Measurements from ENCODE around the gene ARHGEF28.

Gene ARHGEF28

DNA sequence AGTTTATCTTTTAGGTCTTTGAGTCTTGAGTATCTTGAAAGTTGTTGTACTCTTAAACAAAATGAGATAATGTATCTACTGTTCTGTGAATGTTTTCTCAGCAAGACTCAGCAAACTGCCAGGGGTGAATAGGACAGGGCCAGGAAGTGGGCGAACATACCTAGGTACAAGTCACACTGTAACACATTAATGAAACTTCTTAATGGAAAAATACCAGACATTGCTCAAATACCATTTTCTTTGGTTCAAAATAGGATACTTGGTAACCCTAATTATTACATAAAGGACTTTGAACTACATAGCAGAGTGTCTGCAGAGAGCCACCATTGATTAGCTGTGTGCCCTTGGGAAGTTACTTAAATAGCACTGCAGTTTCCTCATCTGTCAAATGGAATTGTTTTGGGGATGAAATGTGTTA, 197.5 kb downstream of the ARHGEF28 start:
- Mint-ChIP-seq H3K36me3 (no peaks in the 10 kb centered on the region), H3K27me3 (peaks cover under 1% of the 10 kb centered on the region), H3K4me3 (no peak overlapping the region), H3K27ac (no peak overlapping the region), H3K4me1 (ENCODE audit: low read depth) (no peaks in the 10 kb centered on the region), H3K9me3 (ENCODE audit: low read depth) (no peaks in the 10 kb centered on the region)

DNA sequence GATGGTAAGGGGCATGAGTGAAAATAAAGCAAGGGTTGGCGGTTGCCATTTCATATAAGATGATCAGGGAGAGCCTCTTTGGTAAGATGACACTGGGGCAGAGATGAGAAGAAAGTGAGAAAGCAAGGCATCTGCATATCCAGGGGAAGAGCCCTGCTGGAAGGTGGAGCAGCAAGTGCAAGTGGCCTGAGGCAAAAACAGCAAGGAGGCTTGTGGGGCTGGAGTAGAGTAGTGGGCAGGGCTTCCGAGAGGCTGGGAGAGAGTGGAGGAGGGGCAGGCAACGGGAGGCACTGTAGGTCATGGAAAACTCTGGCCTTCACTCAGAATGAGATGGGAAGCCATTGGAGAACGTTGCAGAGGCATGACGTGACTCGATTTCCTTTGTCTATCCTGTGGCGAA, 199.2 kb downstream of the ARHGEF28 start:
- Mint-ChIP-seq H3K4me1 (ENCODE audit: low read depth) (no peaks in the 10 kb centered on the region), H3K9me3 (ENCODE audit: low read depth) (no peaks in the 10 kb centered on the region), H3K27ac (no peak overlapping the region), H3K27me3 (peaks cover 2% of the 10 kb centered on the region), H3K36me3 (no peaks in the 10 kb centered on the region), H3K4me3 (no peak overlapping the region)

DNA sequence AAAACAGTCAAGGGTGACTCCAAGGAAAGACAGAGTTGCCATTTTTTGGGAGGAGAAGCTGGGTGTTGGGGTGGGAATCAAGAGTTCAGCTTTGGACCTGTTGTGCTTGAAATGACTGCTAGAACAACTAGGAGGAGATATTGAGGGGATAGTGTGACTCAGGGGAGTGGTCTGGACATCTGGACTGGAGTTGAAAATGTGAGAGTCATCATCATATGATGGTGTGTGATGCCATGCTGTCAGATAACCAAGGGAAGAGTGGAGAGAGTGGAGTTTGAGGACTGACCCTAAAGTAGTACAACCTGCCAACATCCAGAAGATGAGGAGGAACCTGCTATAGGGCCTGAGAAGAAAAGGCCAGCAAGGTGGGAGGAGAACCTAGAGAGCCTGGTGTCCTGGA, 199.7 kb downstream of the ARHGEF28 start:
- Mint-ChIP-seq H3K4me3 (no peak overlapping the region), H3K9me3 (ENCODE audit: low read depth) (no peaks in the 10 kb centered on the region), H3K4me1 (ENCODE audit: low read depth) (no peaks in the 10 kb centered on the region), H3K27ac (no peak overlapping the region), H3K27me3 (peaks cover 2% of the 10 kb centered on the region), H3K36me3 (no peaks in the 10 kb centered on the region)

DNA sequence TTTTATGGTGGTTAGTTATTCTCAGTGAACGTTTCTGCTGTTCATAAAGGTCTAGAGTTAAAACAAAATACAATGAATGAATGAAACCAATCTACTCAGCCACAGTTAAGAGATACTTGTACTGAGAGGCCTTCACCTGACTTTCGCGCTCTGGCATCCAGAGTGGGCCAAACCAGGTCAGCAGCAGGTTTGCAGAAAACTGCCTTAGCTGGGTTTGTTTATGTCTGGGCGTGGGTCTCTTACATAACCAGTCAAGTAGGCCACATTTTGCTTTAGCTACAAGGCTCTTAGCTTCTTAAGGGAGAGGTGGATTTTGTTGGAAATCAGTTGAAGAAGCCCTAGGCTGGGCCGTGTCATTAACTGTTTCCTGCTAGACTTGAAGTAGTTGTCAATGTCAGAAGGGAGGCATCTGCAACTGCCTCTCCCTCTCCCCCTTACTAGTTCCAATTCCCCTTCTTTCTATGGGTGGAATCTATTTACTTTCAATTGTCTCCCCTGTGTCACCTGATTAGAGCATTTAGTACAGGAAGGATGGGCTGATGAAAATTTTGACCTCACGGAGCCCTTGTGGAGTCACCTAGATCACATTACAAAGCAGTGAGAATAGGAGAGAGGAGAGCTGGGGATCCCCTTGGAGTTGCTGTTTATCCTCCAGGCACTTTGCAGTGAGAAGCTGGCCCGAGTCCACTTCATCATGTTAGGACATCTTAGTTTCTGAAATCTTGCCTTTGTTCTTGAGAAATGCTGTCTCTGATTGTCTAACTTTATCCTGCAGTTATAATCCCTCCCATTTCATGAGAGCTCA, 200.5 kb downstream of the ARHGEF28 start:
- H3K4me3 Mint-ChIP-seq = no peak overlapping the region
- no peak overlapping the region for H3K27ac Mint-ChIP-seq
- H3K27me3 Mint-ChIP-seq = peaks cover 2% of the 10 kb centered on the region
- no peaks in the 10 kb centered on the region for H3K4me1 Mint-ChIP-seq (ENCODE audit: low read depth)
- no peaks in the 10 kb centered on the region for H3K36me3 Mint-ChIP-seq
- no peaks in the 10 kb centered on the region for H3K9me3 Mint-ChIP-seq (ENCODE audit: low read depth)

DNA sequence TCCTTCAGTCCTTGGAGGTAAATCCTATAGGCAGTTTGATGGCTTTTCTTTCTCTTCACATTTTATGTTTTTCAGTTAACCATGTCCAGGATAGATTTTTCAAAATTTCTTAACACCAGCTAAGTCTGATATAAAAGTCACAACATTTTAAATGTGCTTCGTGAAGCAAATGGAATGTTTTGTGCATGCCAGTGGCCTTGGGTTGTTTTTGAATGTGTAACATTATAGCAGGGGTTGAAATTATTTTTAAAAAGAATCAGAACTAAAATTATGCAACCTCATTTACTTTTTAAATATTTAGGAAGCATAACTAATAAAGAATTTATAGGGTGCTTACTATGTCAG, 201.1 kb downstream of the ARHGEF28 start:
- H3K27me3 Mint-ChIP-seq = peaks cover 2% of the 10 kb centered on the region
- no peaks in the 10 kb centered on the region for H3K36me3 Mint-ChIP-seq
- H3K4me1 Mint-ChIP-seq (ENCODE audit: low read depth) = no peaks in the 10 kb centered on the region
- no peak overlapping the region for H3K4me3 Mint-ChIP-seq
- H3K9me3 Mint-ChIP-seq (ENCODE audit: low read depth) = no peaks in the 10 kb centered on the region
- no peak overlapping the region for H3K27ac Mint-ChIP-seq

- Mint-ChIP-seq H3K36me3 (no peaks in the 10 kb centered on the region), H3K4me1 (ENCODE audit: low read depth) (no peaks in the 10 kb centered on the region), H3K27ac (no peak overlapping the region), H3K9me3 (ENCODE audit: low read depth) (no peaks in the 10 kb centered on the region), H3K27me3 (peaks cover 2% of the 10 kb centered on the region), H3K4me3 (no peak overlapping the region)
Measured at GRCh38 chr5:73828465-73828864, 202.5 kb downstream of the ARHGEF28 start.

DNA sequence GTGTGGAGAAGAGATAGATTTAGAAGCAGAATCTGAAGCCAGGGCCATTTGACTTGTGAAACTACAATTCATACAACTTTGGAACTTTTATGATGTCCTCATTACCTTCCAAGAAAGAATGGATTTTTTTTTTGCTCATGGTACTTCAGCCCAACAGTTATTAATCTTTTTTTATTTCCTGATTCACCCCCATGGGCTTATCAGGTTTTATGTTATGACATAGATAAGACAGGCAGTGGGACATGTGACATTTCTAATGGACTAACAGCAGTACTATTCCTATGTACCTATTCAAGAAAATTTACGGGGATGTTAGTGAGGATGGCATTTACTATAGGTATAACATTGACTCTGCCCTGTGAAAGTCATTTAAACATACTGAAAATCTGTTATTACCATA, 204.7 kb downstream of the ARHGEF28 start:
- Mint-ChIP-seq H3K9me3 (ENCODE audit: low read depth) (no peaks in the 10 kb centered on the region), H3K4me3 (no peak overlapping the region), H3K27me3 (peaks cover 5% of the 10 kb centered on the region), H3K36me3 (no peaks in the 10 kb centered on the region), H3K4me1 (ENCODE audit: low read depth) (no peaks in the 10 kb centered on the region), H3K27ac (no peak overlapping the region)

DNA sequence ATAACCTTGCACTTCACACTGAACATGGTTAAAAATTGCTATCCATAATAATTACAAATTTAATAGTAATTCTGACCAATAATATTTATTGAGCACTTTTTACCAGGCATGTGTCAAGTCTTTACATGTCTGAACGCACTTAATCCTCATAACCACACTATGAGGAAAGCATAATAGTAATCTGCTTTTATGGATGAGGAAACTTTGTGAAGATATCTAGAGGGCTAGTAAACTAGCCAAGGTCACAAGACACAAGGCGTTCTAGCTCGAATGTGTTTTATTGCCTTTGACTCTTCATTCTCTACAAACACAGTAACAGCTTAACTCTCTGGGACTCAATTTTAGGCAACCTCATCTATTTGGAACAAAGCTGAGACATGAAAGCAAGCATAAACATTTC, 205.1 kb downstream of the ARHGEF28 start:
- no peak overlapping the region for H3K4me3 Mint-ChIP-seq
- no peaks in the 10 kb centered on the region for H3K36me3 Mint-ChIP-seq
- H3K27me3 Mint-ChIP-seq = peaks cover 9% of the 10 kb centered on the region
- no peak overlapping the region for H3K27ac Mint-ChIP-seq
- H3K9me3 Mint-ChIP-seq (ENCODE audit: low read depth) = no peaks in the 10 kb centered on the region
- no peaks in the 10 kb centered on the region for H3K4me1 Mint-ChIP-seq (ENCODE audit: low read depth)

- peaks cover 4% of the 10 kb centered on the region for H3K9me3 Mint-ChIP-seq (ENCODE audit: low read depth)
- no peak overlapping the region for H3K27ac Mint-ChIP-seq
- H3K4me1 Mint-ChIP-seq (ENCODE audit: low read depth) = no peaks in the 10 kb centered on the region
- H3K36me3 Mint-ChIP-seq = no peaks in the 10 kb centered on the region
- peaks cover 12% of the 10 kb centered on the region for H3K27me3 Mint-ChIP-seq
- no peak overlapping the region for H3K4me3 Mint-ChIP-seq
Measured at GRCh38 chr5:73834693-73835092, 208.7 kb downstream of the ARHGEF28 start.

DNA sequence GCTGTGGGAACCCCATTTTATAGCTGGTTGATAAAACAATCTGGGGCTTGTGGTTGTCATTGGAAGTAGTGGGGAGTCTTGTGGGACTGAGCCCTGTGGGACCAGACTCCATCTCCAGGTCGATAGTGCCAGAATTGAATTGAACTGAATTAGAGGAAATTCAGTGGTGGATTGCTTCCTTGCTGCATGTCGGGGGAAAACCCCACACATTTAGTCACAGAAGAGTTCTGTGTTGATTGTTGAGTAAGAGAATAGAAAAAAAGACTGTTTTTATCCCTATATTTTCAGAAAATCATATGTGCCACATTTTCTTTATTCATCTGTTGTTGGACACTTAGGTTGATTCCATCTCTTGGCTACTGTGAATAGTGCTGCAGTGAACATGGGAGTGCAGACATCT, 209.7 kb downstream of the ARHGEF28 start:
- Mint-ChIP-seq H3K9me3 (ENCODE audit: low read depth) (peaks cover 4% of the 10 kb centered on the region), H3K27ac (no peak overlapping the region), H3K36me3 (no peaks in the 10 kb centered on the region), H3K27me3 (peaks cover 13% of the 10 kb centered on the region), H3K4me1 (ENCODE audit: low read depth) (no peaks in the 10 kb centered on the region), H3K4me3 (no peak overlapping the region)

DNA sequence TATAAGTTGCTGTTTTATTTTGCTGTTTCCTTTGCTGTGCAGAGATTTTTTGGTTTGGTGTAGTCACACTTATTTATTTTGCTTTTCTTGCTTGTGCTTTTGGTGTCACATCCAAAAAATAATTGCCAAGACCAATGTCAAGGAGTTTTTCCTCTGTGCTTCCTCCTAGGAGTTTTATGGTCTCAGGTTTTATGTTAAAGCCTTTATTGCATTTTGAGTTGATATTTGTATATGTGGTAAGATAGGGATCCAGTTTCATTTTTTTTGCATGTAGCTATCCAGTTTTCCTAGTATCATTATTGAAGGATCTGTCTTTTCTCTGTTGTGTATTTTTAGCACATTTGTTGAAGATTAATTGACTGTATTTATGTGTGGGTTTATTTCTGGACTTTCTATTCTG, 210.6 kb downstream of the ARHGEF28 start:
- no peak overlapping the region for H3K4me3 Mint-ChIP-seq
- no peaks in the 10 kb centered on the region for H3K4me1 Mint-ChIP-seq (ENCODE audit: low read depth)
- no peaks in the 10 kb centered on the region for H3K36me3 Mint-ChIP-seq
- H3K27ac Mint-ChIP-seq = no peak overlapping the region
- H3K27me3 Mint-ChIP-seq = peaks cover 14% of the 10 kb centered on the region
- peaks cover 4% of the 10 kb centered on the region for H3K9me3 Mint-ChIP-seq (ENCODE audit: low read depth)

DNA sequence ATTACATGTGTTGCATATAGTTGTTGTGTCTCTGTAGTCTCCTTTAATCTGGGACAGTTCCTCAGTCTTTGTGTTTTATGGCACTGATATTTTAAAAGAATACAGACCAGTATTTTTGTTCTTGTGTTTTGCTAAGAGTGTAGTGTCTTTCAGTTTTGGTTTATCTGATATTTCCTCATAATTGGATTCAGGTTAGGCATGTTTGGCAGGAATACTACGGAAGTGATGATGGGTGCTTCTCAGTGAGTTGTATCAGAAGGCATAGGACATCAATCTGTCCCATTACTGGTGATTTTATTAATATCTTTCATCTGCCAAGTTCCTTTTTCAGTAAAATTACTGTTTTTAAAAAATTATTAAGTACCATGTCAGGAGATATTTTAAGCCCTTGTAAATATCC, 212.9 kb downstream of the ARHGEF28 start:
- Mint-ChIP-seq H3K27me3 (peaks cover 14% of the 10 kb centered on the region), H3K4me1 (ENCODE audit: low read depth) (no peaks in the 10 kb centered on the region), H3K27ac (no peak overlapping the region)

GRCh38 chr5:73841641-73842040, 215.6 kb downstream of the ARHGEF28 start:
- no peak overlapping the region for H3K27ac Mint-ChIP-seq
- peaks cover 7% of the 10 kb centered on the region for H3K27me3 Mint-ChIP-seq
- peaks cover 4% of the 10 kb centered on the region for H3K9me3 Mint-ChIP-seq (ENCODE audit: low read depth)

More for the DNA sequence above, 212.9 kb downstream of the ARHGEF28 start:
- Mint-ChIP-seq H3K4me3 (no peak overlapping the region), H3K9me3 (ENCODE audit: low read depth) (peaks cover 4% of the 10 kb centered on the region), H3K36me3 (no peaks in the 10 kb centered on the region)

GRCh38 chr5:73844165-73844564, 218.2 kb downstream of the ARHGEF28 start:
- Mint-ChIP-seq H3K36me3 (no peaks in the 10 kb centered on the region), H3K27me3 (peaks cover 4% of the 10 kb centered on the region), H3K27ac (no peak overlapping the region), H3K4me3 (no peak overlapping the region), H3K9me3 (ENCODE audit: low read depth) (no peaks in the 10 kb centered on the region), H3K4me1 (ENCODE audit: low read depth) (no peaks in the 10 kb centered on the region)

More at GRCh38 chr5:73841641-73842040, 215.6 kb downstream of the ARHGEF28 start:
- no peaks in the 10 kb centered on the region for H3K4me1 Mint-ChIP-seq (ENCODE audit: low read depth)
- H3K4me3 Mint-ChIP-seq = no peak overlapping the region
- H3K36me3 Mint-ChIP-seq = no peaks in the 10 kb centered on the region

GRCh38 chr5:73851471-73852181, 225.6 kb downstream of the ARHGEF28 start:
- H3K9me3 Mint-ChIP-seq (ENCODE audit: low read depth) = no peaks in the 10 kb centered on the region
- no peaks in the 10 kb centered on the region for H3K36me3 Mint-ChIP-seq
- H3K27ac Mint-ChIP-seq = no peak overlapping the region
- H3K4me3 Mint-ChIP-seq = no peak overlapping the region
- H3K27me3 Mint-ChIP-seq = peaks cover 1% of the 10 kb centered on the region
- H3K4me1 Mint-ChIP-seq (ENCODE audit: low read depth) = no peaks in the 10 kb centered on the region

All from activated naive CD8-positive, alpha-beta T cell (primary cell).